HepG2 (cell line): ENCODE measurements around the gene CXCR5.

Experiments used
- AGO2 ChIP-seq: fragments of 200-400 bp; formaldehyde crosslinking; optimal IDR thresholded peaks from 2 replicates; pipeline ENCODE3; 2017; ENCODE audit warnings: mild to moderate bottlenecking, low read depth, low read length, moderate library complexity
- EED ChIP-seq: sonication (generic); formaldehyde crosslinking; IDR thresholded peaks from 2 replicates; pipeline ENCODE4 v1.5.0; 2020; ENCODE audit warnings: mild to moderate bottlenecking, missing genetic modification reagents
- ESRRA ChIP-seq: sonication (generic); formaldehyde crosslinking; IDR thresholded peaks from 2 replicates; pipeline ENCODE4 v1.5.1; 2020; ENCODE audit warnings: mild to moderate bottlenecking, low read depth, missing genetic modification reagents
- HNF4A ChIP-seq: sonication (generic); formaldehyde crosslinking; IDR thresholded peaks from 2 replicates; pipeline ENCODE4 v1.4.0; 2020; ENCODE audit warnings: missing genetic modification reagents
- HOXA7 ChIP-seq: sonication (generic); formaldehyde crosslinking; IDR thresholded peaks from 2 replicates; pipeline ENCODE4 v1.8.1; 2022; ENCODE audit warnings: mild to moderate bottlenecking, missing genetic modification reagents, moderate library complexity
- NBN ChIP-seq: fragments of 450-650 bp; conservative IDR thresholded peaks from 2 replicates; pipeline ENCODE4 v1.6.1; 2017
- ZSCAN21 ChIP-seq: sonication (generic); formaldehyde crosslinking; IDR thresholded peaks from 2 replicates; pipeline ENCODE4 v1.8.0; 2022; ENCODE audit warnings: mild to moderate bottlenecking, missing genetic modification reagents, moderate library complexity, borderline replicate concordance
- TF ChIP-seq, protein P1 (sequence below): IDR thresholded peaks from 2 replicates; pipeline ENCODE4 v1.6.1; 2016; ENCODE audit warnings: low read depth, control low read depth
- TF ChIP-seq, protein P2 (sequence below): conservative IDR thresholded peaks from 2 replicates; pipeline ENCODE4 v1.6.1; 2018; ENCODE audit warnings: missing genetic modification reagents
- TF ChIP-seq, protein P3 (sequence below): sonication (generic); formaldehyde crosslinking; IDR thresholded peaks from 2 replicates; pipeline ENCODE4 v1.5.0; 2020; ENCODE audit warnings: mild to moderate bottlenecking, low read depth, missing genetic modification reagents, borderline replicate concordance
- TF ChIP-seq, protein P4 (sequence below), 2 experiments: IDR thresholded peaks; 2 replicates each; pipeline ENCODE4 v1.6.1; 2011 to 2012; ENCODE audit warnings: low read length in 2 of 2, borderline replicate concordance in 1 of 2, low read depth in 1 of 2, mild to moderate bottlenecking in 1 of 2, moderate library complexity in 1 of 2
- TF ChIP-seq, protein P5 (sequence below): sonication (generic); formaldehyde crosslinking; IDR thresholded peaks from 2 replicates; pipeline ENCODE4 v1.5.0; 2020; ENCODE audit warnings: mild to moderate bottlenecking, missing genetic modification reagents, moderate library complexity

DNA sequence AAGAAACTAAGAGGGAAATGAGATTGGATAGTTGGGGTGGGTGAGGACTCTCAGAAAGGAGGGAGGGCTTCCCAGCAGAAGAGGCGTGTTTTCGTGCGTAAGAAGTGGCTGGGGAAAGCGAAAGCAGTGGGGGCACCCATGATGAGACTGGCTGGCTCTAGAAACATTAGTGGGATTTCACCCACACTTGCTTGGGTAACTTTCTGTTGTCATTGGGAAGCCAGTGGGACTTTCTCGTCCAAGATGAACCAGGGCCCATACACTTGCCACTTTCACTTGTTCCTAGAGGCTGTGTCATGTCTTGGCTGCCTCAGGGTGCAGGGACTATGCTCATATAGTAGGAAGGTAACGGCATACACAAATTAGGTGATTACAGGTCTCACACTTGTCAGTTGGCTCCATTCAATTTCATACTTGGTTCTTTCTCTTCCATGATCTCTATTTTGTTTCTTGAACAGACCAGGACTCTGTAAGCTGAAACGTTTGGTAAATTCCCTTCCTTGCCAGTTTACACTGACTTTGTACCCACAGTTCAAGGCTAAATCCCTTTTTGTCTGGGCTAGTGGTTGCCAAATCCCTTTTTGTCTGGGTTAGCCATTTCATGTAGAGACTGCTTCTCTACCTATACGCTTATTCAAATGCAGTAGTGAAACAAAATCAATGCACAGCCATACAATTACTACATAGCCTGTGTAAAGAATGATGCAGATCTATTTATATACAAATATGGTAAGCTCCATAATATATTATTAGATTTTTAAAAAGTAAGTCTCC is 42.0 kb upstream of the CXCR5 start:
- TF ChIP-seq EED (CRISPR knock-in tag), result no peak
- TF ChIP-seq AGO2, result no peak
- TF ChIP-seq, protein P1, sequence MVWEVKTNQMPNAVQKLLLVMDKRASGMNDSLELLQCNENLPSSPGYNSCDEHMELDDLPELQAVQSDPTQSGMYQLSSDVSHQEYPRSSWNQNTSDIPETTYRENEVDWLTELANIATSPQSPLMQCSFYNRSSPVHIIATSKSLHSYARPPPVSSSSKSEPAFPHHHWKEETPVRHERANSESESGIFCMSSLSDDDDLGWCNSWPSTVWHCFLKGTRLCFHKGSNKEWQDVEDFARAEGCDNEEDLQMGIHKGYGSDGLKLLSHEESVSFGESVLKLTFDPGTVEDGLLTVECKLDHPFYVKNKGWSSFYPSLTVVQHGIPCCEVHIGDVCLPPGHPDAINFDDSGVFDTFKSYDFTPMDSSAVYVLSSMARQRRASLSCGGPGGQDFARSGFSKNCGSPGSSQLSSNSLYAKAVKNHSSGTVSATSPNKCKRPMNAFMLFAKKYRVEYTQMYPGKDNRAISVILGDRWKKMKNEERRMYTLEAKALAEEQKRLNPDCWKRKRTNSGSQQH (CRISPR knock-in tag), result no peak
- TF ChIP-seq, protein P2, sequence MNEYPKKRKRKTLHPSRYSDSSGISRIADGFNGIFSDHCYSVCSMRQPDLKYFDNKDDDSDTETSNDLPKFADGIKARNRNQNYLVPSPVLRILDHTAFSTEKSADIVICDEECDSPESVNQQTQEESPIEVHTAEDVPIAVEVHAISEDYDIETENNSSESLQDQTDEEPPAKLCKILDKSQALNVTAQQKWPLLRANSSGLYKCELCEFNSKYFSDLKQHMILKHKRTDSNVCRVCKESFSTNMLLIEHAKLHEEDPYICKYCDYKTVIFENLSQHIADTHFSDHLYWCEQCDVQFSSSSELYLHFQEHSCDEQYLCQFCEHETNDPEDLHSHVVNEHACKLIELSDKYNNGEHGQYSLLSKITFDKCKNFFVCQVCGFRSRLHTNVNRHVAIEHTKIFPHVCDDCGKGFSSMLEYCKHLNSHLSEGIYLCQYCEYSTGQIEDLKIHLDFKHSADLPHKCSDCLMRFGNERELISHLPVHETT (CRISPR knock-in tag), result no peak
- no peak for TF ChIP-seq NBN
- TF ChIP-seq ESRRA (CRISPR knock-in tag), result no peak
- TF ChIP-seq ZSCAN21 (CRISPR knock-in tag), result no peak
- peak; percentile 84 for TF ChIP-seq HNF4A (CRISPR knock-in tag)
- TF ChIP-seq, protein P3, sequence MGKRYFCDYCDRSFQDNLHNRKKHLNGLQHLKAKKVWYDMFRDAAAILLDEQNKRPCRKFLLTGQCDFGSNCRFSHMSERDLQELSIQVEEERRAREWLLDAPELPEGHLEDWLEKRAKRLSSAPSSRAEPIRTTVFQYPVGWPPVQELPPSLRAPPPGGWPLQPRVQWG, result no peak
- TF ChIP-seq, protein P4, sequence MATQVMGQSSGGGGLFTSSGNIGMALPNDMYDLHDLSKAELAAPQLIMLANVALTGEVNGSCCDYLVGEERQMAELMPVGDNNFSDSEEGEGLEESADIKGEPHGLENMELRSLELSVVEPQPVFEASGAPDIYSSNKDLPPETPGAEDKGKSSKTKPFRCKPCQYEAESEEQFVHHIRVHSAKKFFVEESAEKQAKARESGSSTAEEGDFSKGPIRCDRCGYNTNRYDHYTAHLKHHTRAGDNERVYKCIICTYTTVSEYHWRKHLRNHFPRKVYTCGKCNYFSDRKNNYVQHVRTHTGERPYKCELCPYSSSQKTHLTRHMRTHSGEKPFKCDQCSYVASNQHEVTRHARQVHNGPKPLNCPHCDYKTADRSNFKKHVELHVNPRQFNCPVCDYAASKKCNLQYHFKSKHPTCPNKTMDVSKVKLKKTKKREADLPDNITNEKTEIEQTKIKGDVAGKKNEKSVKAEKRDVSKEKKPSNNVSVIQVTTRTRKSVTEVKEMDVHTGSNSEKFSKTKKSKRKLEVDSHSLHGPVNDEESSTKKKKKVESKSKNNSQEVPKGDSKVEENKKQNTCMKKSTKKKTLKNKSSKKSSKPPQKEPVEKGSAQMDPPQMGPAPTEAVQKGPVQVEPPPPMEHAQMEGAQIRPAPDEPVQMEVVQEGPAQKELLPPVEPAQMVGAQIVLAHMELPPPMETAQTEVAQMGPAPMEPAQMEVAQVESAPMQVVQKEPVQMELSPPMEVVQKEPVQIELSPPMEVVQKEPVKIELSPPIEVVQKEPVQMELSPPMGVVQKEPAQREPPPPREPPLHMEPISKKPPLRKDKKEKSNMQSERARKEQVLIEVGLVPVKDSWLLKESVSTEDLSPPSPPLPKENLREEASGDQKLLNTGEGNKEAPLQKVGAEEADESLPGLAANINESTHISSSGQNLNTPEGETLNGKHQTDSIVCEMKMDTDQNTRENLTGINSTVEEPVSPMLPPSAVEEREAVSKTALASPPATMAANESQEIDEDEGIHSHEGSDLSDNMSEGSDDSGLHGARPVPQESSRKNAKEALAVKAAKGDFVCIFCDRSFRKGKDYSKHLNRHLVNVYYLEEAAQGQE (IDR thresholded peaks at IDR 0.05; ENCODE audit: borderline replicate concordance in 1 of 2, low read depth in 1 of 2, low read length in 2 of 2), result no peak
- TF ChIP-seq, protein P5, sequence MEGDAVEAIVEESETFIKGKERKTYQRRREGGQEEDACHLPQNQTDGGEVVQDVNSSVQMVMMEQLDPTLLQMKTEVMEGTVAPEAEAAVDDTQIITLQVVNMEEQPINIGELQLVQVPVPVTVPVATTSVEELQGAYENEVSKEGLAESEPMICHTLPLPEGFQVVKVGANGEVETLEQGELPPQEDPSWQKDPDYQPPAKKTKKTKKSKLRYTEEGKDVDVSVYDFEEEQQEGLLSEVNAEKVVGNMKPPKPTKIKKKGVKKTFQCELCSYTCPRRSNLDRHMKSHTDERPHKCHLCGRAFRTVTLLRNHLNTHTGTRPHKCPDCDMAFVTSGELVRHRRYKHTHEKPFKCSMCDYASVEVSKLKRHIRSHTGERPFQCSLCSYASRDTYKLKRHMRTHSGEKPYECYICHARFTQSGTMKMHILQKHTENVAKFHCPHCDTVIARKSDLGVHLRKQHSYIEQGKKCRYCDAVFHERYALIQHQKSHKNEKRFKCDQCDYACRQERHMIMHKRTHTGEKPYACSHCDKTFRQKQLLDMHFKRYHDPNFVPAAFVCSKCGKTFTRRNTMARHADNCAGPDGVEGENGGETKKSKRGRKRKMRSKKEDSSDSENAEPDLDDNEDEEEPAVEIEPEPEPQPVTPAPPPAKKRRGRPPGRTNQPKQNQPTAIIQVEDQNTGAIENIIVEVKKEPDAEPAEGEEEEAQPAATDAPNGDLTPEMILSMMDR (CRISPR knock-in tag), result no peak
- TF ChIP-seq HOXA7 (CRISPR knock-in tag), result no peak
